H9 (cell line): Measurements from ENCODE around the gene ANP32A. TPM values are rescaled to one million over a fixed set of nuclear protein-coding genes. Genes with fewer than 3 reads are reported as not detected.

Experiments
- DNase-seq: peaks from one replicate; pipeline ENCODE4 v3.0.0-alpha.2; 2017
- H2AFZ ChIP-seq: one replicate; pipeline ENCODE4 v1.6.1; 2013; ENCODE audit warnings: mild to moderate bottlenecking, low read length, control low read depth, moderate library complexity
- H2AK5ac ChIP-seq: 2 replicates; pipeline ENCODE4 v1.6.1; 2013; ENCODE audit warnings: low read length, control low read depth, mixed read lengths; ENCODE audit not compliant: insufficient read length
- H2BK120ac ChIP-seq: one replicate; pipeline ENCODE4 v1.6.1; 2013; ENCODE audit warnings: low read depth, mild to moderate bottlenecking, low read length, control low read depth, inconsistent platforms; ENCODE audit not compliant: poor library complexity, severe bottlenecking
- H2BK12ac ChIP-seq: 2 replicates; pipeline ENCODE4 v1.6.1; 2013; ENCODE audit warnings: low read length, control low read depth, mixed read lengths, low read depth; ENCODE audit not compliant: insufficient read length
- H2BK15ac ChIP-seq: 2 replicates; pipeline ENCODE4 v1.6.1; 2013; ENCODE audit warnings: low read depth, low read length, control low read depth
- H2BK20ac ChIP-seq: one replicate; pipeline ENCODE4 v1.6.1; 2013; ENCODE audit warnings: low read depth, mild to moderate bottlenecking, low read length, control low read depth, inconsistent platforms; ENCODE audit not compliant: poor library complexity, severe bottlenecking
- H2BK5ac ChIP-seq: 2 replicates; pipeline ENCODE4 v1.6.1; 2013; ENCODE audit warnings: low read length, control low read depth, mixed read lengths; ENCODE audit not compliant: insufficient read length
- H3K14ac ChIP-seq: 2 replicates; pipeline ENCODE4 v1.6.1; 2013; ENCODE audit warnings: low read length, control low read depth; ENCODE audit not compliant: insufficient read depth
- H3K18ac ChIP-seq: 2 replicates; pipeline ENCODE4 v1.6.1; 2013; ENCODE audit warnings: low read depth, mild to moderate bottlenecking, mixed read lengths, low read length, control low read depth; ENCODE audit not compliant: insufficient read length
- H3K23ac ChIP-seq: 2 replicates; pipeline ENCODE4 v1.6.1; 2013; ENCODE audit warnings: low read length, control low read depth, mixed read lengths, low read depth; ENCODE audit not compliant: insufficient read length
- H3K23me2 ChIP-seq: 2 replicates; pipeline ENCODE4 v1.6.1; 2013; ENCODE audit warnings: low read depth, mild to moderate bottlenecking, mixed read lengths, low read length, control low read depth; ENCODE audit not compliant: insufficient read length, poor library complexity, severe bottlenecking
- H3K27ac ChIP-seq: 2 replicates; pipeline ENCODE4 v1.5.1; 2013; ENCODE audit warnings: low read length, control low read depth, mixed read lengths, low read depth; ENCODE audit not compliant: insufficient read length
- H3K27me3 ChIP-seq: 2 replicates; pipeline ENCODE4 v1.6.1; 2013; ENCODE audit warnings: low read length, control low read depth, inconsistent platforms; ENCODE audit not compliant: insufficient read depth
- H3K4ac ChIP-seq: 2 replicates; pipeline ENCODE4 v1.6.1; 2013; ENCODE audit warnings: low read depth, mild to moderate bottlenecking, control low read depth, inconsistent platforms, low read length, moderate library complexity
- H3K4me1 ChIP-seq: 2 replicates; pipeline ENCODE4 v1.6.1; 2013; ENCODE audit warnings: low read length, control low read depth, inconsistent platforms; ENCODE audit not compliant: insufficient read depth
- H3K4me2 ChIP-seq: 2 replicates; pipeline ENCODE4 v1.6.1; 2013; ENCODE audit warnings: low read length, control low read depth, mixed read lengths; ENCODE audit not compliant: insufficient read length, insufficient read depth
- H3K56ac ChIP-seq: 2 replicates; pipeline ENCODE4 v1.6.1; 2013; ENCODE audit warnings: low read depth, mild to moderate bottlenecking, mixed read lengths, low read length, control low read depth; ENCODE audit not compliant: insufficient read length
- H3K79me1 ChIP-seq: 2 replicates; pipeline ENCODE4 v1.6.1; 2013; ENCODE audit warnings: low read depth, mild to moderate bottlenecking, moderate library complexity, low read length, control low read depth, inconsistent platforms; ENCODE audit not compliant: insufficient read depth, poor library complexity, severe bottlenecking
- H3K79me2 ChIP-seq: 2 replicates; pipeline ENCODE4 v1.6.1; 2013; ENCODE audit warnings: low read length, control low read depth, inconsistent platforms; ENCODE audit not compliant: insufficient read depth
- H3K9ac ChIP-seq: 2 replicates; pipeline ENCODE4 v1.6.1; 2013; ENCODE audit warnings: low read length, control low read depth, mixed read lengths; ENCODE audit not compliant: insufficient read length; ENCODE audit errors: extremely low read depth
- H3K9me3 ChIP-seq: one replicate; pipeline ENCODE4 v1.6.1; 2013; ENCODE audit warnings: low read depth, low read length, inconsistent platforms; ENCODE audit not compliant: control insufficient read depth
- H3T11ph ChIP-seq: one replicate; pipeline ENCODE4 v1.6.1; 2013; ENCODE audit warnings: mild to moderate bottlenecking, low read length, control low read depth, inconsistent platforms
- H4K20me1 ChIP-seq: one replicate; pipeline ENCODE4 v1.6.1; 2013; ENCODE audit not compliant: control insufficient read depth, insufficient read length, insufficient read depth
- H4K5ac ChIP-seq: 2 replicates; pipeline ENCODE4 v1.6.1; 2013; ENCODE audit warnings: low read depth, mild to moderate bottlenecking, mixed read lengths, low read length, control low read depth; ENCODE audit not compliant: insufficient read length
- H4K8ac ChIP-seq: replicated peaks from 2 replicates; pipeline ENCODE4 v1.6.1; 2013; ENCODE audit warnings: low read length, control low read depth, mixed read lengths, low read depth; ENCODE audit not compliant: insufficient read length
- H4K91ac ChIP-seq: 2 replicates; pipeline ENCODE4 v1.6.1; 2013; ENCODE audit warnings: low read depth, mild to moderate bottlenecking, moderate library complexity, mixed read lengths, low read length, control low read depth; ENCODE audit not compliant: insufficient read length
- H3K27ac Mint-ChIP-seq, 3 experiments: 2 replicates in 2 of 3; 3 replicates in 1 of 3; pipeline ENCODE4 v1.8.0; 2020 to 2021; ENCODE audit warnings: mixed read lengths in 3 of 3, mild to moderate bottlenecking in 1 of 3, moderate library complexity in 1 of 3
- H3K27me3 Mint-ChIP-seq: 2 replicates; pipeline ENCODE4 v1.8.0; 2021; ENCODE audit warnings: low read depth, mild to moderate bottlenecking, moderate library complexity, mixed read lengths
- H3K36me3 Mint-ChIP-seq, 3 experiments: 2 replicates in 2 of 3; 3 replicates in 1 of 3; pipeline ENCODE4 v1.8.0; 2020 to 2021; ENCODE audit warnings: low read depth in 3 of 3, mixed read lengths in 3 of 3; ENCODE audit not compliant: insufficient read depth in 1 of 3
- H3K4me1 Mint-ChIP-seq, 2 experiments: 2 replicates each; pipeline ENCODE4 v1.8.0; 2020; ENCODE audit warnings: mixed read lengths in 2 of 2
- H3K4me3 Mint-ChIP-seq, 2 experiments: 2 replicates in 1 of 2; 3 replicates in 1 of 2; pipeline ENCODE4 v1.8.0; 2020 to 2021; ENCODE audit warnings: mild to moderate bottlenecking in 2 of 2, mixed read lengths in 2 of 2, moderate library complexity in 1 of 2
- H3K9me3 Mint-ChIP-seq, 2 experiments: 2 replicates in 1 of 2; 3 replicates in 1 of 2; pipeline ENCODE4 v1.8.0; 2020; ENCODE audit warnings: mild to moderate bottlenecking in 2 of 2, mixed read lengths in 2 of 2, moderate library complexity in 1 of 2
- WGBS: extraction: QIAGEN DNeasy Blood & Tissue Kit; methylation state at CpG from one replicate; pipeline ENCODE4 v1.1.7; 2013; ENCODE audit warnings: missing lambda C conversion rate, low lambda C conversion rate, mixed read lengths; ENCODE audit not compliant: insufficient read length; ENCODE audit errors: extremely low coverage; 5-methylcytosine and 5-hydroxymethylcytosine counted together
- total RNA-seq: library from RNA; stranded (reverse); gene quantifications from 2 replicates; pipeline ENCODE4 v1.2.1, GENCODE V29; 2021
- TF ChIP-seq, protein P1 (sequence below): fragments of 200-600 bp; sonication (generic); conservative IDR thresholded peaks from 3 replicates; pipeline ENCODE4 v1.8.0; 2021; ENCODE audit warnings: antibody characterized with exemption, mild to moderate bottlenecking

The ANP32A gene
- total RNA-seq, 1 experiment from 2014 or later = 318 TPM

DNA sequence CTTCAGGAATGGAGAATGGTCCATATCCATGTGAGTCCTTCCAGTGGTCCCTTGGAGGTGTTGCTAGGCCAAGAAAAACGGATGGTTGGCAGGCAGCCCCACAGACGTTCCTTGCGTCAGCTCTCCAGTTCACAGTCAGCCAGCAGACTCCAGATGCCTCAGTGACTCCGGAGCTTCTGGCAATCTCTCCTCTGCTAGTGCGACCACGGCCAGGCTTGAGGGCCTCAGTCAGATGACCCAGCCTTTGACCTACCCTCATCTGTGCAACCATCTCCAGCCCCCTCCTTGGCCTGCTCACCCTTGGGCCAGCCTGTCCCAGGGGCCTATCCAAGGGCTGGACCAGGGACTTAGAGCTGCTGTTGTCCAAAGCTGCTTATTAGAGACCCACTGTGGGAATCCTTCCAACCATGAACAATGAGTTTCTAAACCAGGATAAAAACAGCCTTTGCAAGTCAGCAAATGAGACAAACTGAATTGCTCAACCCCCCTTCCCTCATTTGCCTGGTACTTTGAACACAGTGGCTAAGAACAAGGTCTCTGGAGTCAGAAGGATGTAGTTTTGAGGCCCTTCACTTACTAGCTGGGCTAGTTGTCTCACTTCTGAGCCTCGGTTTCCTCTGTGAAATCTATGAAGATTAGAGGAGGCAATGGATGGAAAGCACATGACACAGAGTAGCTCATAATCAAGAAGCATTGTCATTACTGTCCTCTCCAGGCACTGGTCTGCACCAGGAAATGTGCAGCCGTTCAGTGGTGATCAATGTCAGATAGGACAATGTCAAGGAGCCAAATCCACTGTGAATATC is 44.8 kb downstream of the ANP32A start:
- no peak overlapping the region for H4K91ac ChIP-seq
- H2BK15ac ChIP-seq = no peak overlapping the region
- no peaks in the 10 kb centered on the region; the same call in 1 of the 2 replicates for H3K27me3 ChIP-seq
- no peak overlapping the region for H2BK5ac ChIP-seq
- H3K4me1 ChIP-seq = no peaks in the 10 kb centered on the region
- no peak overlapping the region for H3K9ac ChIP-seq
- no peaks in the 10 kb centered on the region for H3K79me1 ChIP-seq
- H3K27ac ChIP-seq = no peak overlapping the region
- no peak overlapping the region for H2AK5ac ChIP-seq
- DNase-seq = no peak
- no peak overlapping the region for H2BK12ac ChIP-seq
- H2AFZ ChIP-seq = no peak overlapping the region
- no peak overlapping the region for H3K56ac ChIP-seq
- H3K79me2 ChIP-seq = no peaks in the 10 kb centered on the region
- Mint-ChIP-seq H3K4me3 (no peak overlapping the region), H3K9me3 (no peaks in the 10 kb centered on the region; a peak in 1 of 5 replicates), H3K4me1 (peaks cover 11% of the 10 kb centered on the region in 2 experiments), H3K36me3 (peaks cover 18 to 33% (median 22%) of the 10 kb centered on the region in 3 experiments; a peak in 6 of 7 replicates), H3K27ac (no peak overlapping the region; a peak in 1 of 7 replicates), H3K27me3 (peaks cover 12% of the 10 kb centered on the region)
- H3K23ac ChIP-seq = no peak overlapping the region
- no peak overlapping the region for H3K4ac ChIP-seq
- no peak overlapping the region for H2BK20ac ChIP-seq
- no peaks in the 10 kb centered on the region for H3K9me3 ChIP-seq
- H2BK120ac ChIP-seq = no peak overlapping the region
- no peaks in the 10 kb centered on the region for H4K20me1 ChIP-seq
- no peak overlapping the region for H3K4me2 ChIP-seq
- TF ChIP-seq, protein P1, sequence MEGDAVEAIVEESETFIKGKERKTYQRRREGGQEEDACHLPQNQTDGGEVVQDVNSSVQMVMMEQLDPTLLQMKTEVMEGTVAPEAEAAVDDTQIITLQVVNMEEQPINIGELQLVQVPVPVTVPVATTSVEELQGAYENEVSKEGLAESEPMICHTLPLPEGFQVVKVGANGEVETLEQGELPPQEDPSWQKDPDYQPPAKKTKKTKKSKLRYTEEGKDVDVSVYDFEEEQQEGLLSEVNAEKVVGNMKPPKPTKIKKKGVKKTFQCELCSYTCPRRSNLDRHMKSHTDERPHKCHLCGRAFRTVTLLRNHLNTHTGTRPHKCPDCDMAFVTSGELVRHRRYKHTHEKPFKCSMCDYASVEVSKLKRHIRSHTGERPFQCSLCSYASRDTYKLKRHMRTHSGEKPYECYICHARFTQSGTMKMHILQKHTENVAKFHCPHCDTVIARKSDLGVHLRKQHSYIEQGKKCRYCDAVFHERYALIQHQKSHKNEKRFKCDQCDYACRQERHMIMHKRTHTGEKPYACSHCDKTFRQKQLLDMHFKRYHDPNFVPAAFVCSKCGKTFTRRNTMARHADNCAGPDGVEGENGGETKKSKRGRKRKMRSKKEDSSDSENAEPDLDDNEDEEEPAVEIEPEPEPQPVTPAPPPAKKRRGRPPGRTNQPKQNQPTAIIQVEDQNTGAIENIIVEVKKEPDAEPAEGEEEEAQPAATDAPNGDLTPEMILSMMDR = no peak
- no peak overlapping the region for H3T11ph ChIP-seq
- H3K23me2 ChIP-seq = no peaks in the 10 kb centered on the region
- H3K18ac ChIP-seq = no peak overlapping the region
- no peak overlapping the region for H4K5ac ChIP-seq
- H3K14ac ChIP-seq = no peak overlapping the region
- no CpG with 5 or more reads among the region's 8 CpGs for WGBS
- no peak overlapping the region for H4K8ac ChIP-seq
